Tibial nerve (tissue), 4 donors: ENCODE measurements around the gene EPHB3. TPM values are rescaled to one million over a fixed set of nuclear protein-coding genes. Genes with fewer than 3 reads are reported as not detected.

Experiments
- DNase-seq, 2 donors: peaks; one replicate each; pipeline ENCODE4 v3.0.0-alpha.2; 2019; ENCODE audit warnings: low spot score in 2 of 2
- H3K27ac ChIP-seq, 4 donors: fragments of 200-600 bp; sonication (generic) in 3 of 4; one replicate each; pipeline ENCODE4 v1.5.1; 2017 to 2019; ENCODE audit warnings: mild to moderate bottlenecking in 1 of 4
- H3K27me3 ChIP-seq, 2 donors: fragments of 200-600 bp; sonication (generic) in 1 of 2; one replicate each; pipeline versions ENCODE4 v1.5.1 to v1.6.0; 2017 to 2019
- H3K36me3 ChIP-seq, 3 donors: fragments of 200-600 bp; sonication (generic); one replicate each; pipeline ENCODE4 v1.5.1; 2018 to 2019
- H3K4me1 ChIP-seq, 4 donors: fragments of 200-600 bp; sonication (generic) in 3 of 4; one replicate each; pipeline ENCODE4 v1.5.1; 2017 to 2019
- H3K4me3 ChIP-seq, 4 donors: fragments of 200-600 bp; sonication (generic) in 3 of 4; one replicate each; pipeline ENCODE4 v1.5.1; 2017 to 2019; ENCODE audit warnings: mild to moderate bottlenecking in 1 of 4, moderate library complexity in 1 of 4
- H3K9me3 ChIP-seq, 4 donors: fragments of 200-600 bp; sonication (generic) in 3 of 4; one replicate each; pipeline ENCODE4 v1.5.1; 2017 to 2019
- CTCF ChIP-seq, 5 experiments: fragments of 200-600 bp in 3 of 5; fragments of 450-650 bp in 2 of 5; sonication (generic) in 3 of 5; IDR thresholded peaks; one replicate each; pipeline ENCODE4 v1.5.1; 2016 to 2019; ENCODE audit warnings: antibody characterized with exemption in 5 of 5, mild to moderate bottlenecking in 3 of 5, moderate library complexity in 2 of 5
- EP300 ChIP-seq, 2 donors: sonication (generic); formaldehyde crosslinking; IDR thresholded peaks; one replicate each; pipeline ENCODE4 v1.6.1; 2017; ENCODE audit warnings: antibody characterized with exemption in 2 of 2, mild to moderate bottlenecking in 1 of 2
- POLR2A ChIP-seq, 2 donors: fragments of 450-650 bp; IDR thresholded peaks; one replicate each; pipeline ENCODE4 v1.6.1; 2017; ENCODE audit warnings: antibody characterized with exemption in 2 of 2, mild to moderate bottlenecking in 2 of 2, moderate library complexity in 2 of 2
- WGBS, 2 donors: methylation state at CpG; one replicate each; pipeline ENCODE4 v1.1.5; 2018; 5-methylcytosine and 5-hydroxymethylcytosine counted together
- total RNA-seq, 4 donors: library from RNA; depleted of rRNA; stranded (reverse); fragments of >200 nt; gene quantifications; one replicate each; pipeline ENCODE4 v1.1.0, GENCODE V29; 2016

The EPHB3 gene
- total RNA-seq, 4 donors from 2014 or later: 4.8 to 13.8 (median 5.9) TPM

- Histone ChIP-seq H3K4me1 (peaks cover 0 to 78% (median 40%) of the 10 kb centered on the region in 4 donors), H3K36me3 (no peaks in the 10 kb centered on the region), H3K27ac (peak overlapping the region; percentile 2 to 86 (median 79)), H3K4me3 (peak overlapping the region in 3 of 4 donors; percentile 14 to 42 (median 30)), H3K27me3 (peaks cover 0 to 6% of the 10 kb centered on the region in 2 donors), H3K9me3 (no peaks in the 10 kb centered on the region)
- 10 to 12% methylated on average over 23 to 58 of the region's 63 CpGs for WGBS, 2 donors
- no peak for TF ChIP-seq EP300 (IDR thresholded peaks at IDR 0.05)
- no peak for TF ChIP-seq POLR2A (IDR thresholded peaks at IDR 0.05)
- no peak for TF ChIP-seq CTCF (IDR thresholded peaks at IDR 0.05)
- no peak for DNase-seq
These were observed 40.2 kb downstream of the EPHB3 start for GRCh38 chr3:184601576-184602371.

DNA sequence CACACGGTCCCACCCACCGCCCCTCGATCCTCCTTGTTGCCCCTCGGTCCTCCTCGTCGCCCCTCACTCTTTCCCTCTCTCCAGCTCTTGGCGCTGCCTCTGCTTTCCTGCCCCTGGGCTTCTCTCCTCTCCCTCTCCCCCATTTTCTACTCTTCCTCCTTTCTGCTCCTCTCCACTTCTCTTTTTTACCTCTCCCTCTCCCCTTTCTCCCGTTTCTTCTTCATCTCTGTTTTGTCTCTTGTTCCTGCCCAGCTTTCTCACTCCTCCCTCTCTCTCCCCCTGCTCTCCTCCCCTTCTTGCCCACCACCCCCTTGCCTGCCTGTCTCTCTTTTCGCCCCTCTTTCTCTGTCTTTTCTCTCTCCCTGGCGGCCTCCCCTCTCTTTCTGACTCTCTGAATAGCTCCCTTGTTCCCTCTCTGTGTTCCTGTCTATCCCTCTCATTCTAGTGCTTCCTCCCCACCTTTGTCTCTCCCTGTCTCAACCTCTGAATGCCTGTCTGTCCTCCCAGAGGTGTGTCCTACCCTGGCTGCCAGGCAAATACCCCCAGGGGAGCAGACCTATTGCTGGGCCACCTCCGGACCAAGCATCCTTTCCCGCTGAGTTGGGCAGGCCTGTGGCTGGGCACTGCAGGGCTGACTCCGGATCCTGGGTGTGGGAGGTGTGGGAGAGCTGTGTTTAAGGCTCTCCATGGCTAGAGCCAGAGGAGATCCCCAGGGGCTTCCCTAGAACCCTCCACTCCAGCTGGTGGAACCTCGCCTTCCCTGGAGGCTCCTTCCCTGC lies 41.0 kb downstream of the EPHB3 start:
- no peak for DNase-seq
- Histone ChIP-seq H3K36me3 (no peaks in the 10 kb centered on the region), H3K4me3 (peak overlapping the region in 3 of 4 donors; percentile 14 to 42 (median 30)), H3K27ac (peak overlapping the region; percentile 2 to 86 (median 79)), H3K9me3 (no peaks in the 10 kb centered on the region), H3K4me1 (peaks cover 0 to 70% (median 33%) of the 10 kb centered on the region in 4 donors), H3K27me3 (peaks cover 0 to 6% of the 10 kb centered on the region in 2 donors)
- no peak for TF ChIP-seq POLR2A (IDR thresholded peaks at IDR 0.05)
- no peak for TF ChIP-seq CTCF (IDR thresholded peaks at IDR 0.05)
- no peak for TF ChIP-seq EP300 (IDR thresholded peaks at IDR 0.05)
- WGBS, 2 donors: 10 to 12% methylated on average over 14 of the region's 14 CpGs

- no peaks in the 10 kb centered on the region for H3K36me3 ChIP-seq
- peaks cover 0 to 62% (median 26%) of the 10 kb centered on the region in 4 donors for H3K4me1 ChIP-seq
- peak overlapping the region; percentile 53 to 86 (median 79) for H3K27ac ChIP-seq
- no peaks in the 10 kb centered on the region for H3K9me3 ChIP-seq
- H3K27me3 ChIP-seq: peaks cover 0 to 6% of the 10 kb centered on the region in 2 donors
- peak overlapping the region; percentile 23 to 54 (median 48) for H3K4me3 ChIP-seq
- no peak for DNase-seq
- WGBS, 2 donors: 28 to 39% methylated on average over 20 of the region's 20 CpGs
- TF ChIP-seq EP300 (IDR thresholded peaks at IDR 0.05) (no peak), POLR2A (IDR thresholded peaks at IDR 0.05) (no peak), CTCF (IDR thresholded peaks at IDR 0.05) (no peak)
These were observed 41.8 kb downstream of the EPHB3 start for GRCh38 chr3:184603151-184604030.

DNA sequence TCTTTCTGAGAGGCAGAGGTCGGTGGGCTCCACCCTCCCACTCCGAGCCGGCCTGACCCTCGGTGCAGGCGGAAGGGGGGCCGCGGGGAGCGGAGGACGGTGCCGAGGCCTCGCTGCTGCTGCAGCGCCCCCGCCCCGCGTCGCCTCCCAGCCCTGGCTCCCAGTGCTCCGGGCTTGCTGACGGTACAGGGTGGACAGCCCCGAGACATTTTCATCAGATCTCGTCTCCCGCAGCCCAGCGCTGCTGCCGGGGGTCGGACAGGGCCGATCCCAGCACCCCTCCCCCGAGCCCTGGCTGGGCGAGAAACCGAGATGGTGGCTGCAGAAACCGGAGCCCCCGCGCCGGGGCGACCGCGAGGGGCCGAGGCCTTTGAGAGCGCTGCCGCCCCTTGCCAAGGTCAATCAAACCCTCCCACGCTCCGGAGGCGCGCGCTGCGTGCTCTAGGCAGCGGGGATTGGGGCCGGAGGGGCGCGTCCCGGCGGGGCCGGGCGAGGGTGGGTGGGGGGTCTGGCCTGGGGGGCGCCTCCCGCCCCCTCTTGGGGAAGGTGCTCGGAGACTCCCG lies 42.5 kb downstream of the EPHB3 start:
- no peak for DNase-seq
- H3K4me3 ChIP-seq: peak overlapping the region; percentile 23 to 54 (median 48)
- peaks cover 0 to 54% (median 26%) of the 10 kb centered on the region in 4 donors for H3K4me1 ChIP-seq
- no peaks in the 10 kb centered on the region for H3K9me3 ChIP-seq
- 1 to 3% methylated on average over 6 to 36 of the region's 56 CpGs for WGBS, 2 donors
- H3K27ac ChIP-seq: peak overlapping the region; percentile 53 to 86 (median 72)
- H3K27me3 ChIP-seq: peaks cover 0 to 6% of the 10 kb centered on the region in 2 donors
- no peaks in the 10 kb centered on the region for H3K36me3 ChIP-seq
- TF ChIP-seq EP300 (IDR thresholded peaks at IDR 0.05) (no peak), CTCF (IDR thresholded peaks at IDR 0.05) (no peak), POLR2A (IDR thresholded peaks at IDR 0.05) (no peak)
